ENCODE data around the gene OSBP2.

The OSBP2 gene

GRCh38 chr22:30889268-30889995 lies 194.8 kb downstream of the OSBP2 start:
- Histone ChIP-seq H3K4me3 (ENCODE audit: low read length, poor library complexity, severe bottlenecking) (no peak overlapping the region), H3K36me3 (ENCODE audit: insufficient read depth, low read length) (no peaks in the 10 kb centered on the region), H3K4me1 (ENCODE audit: insufficient read depth, low read length, poor library complexity, severe bottlenecking) (peaks cover 14% of the 10 kb centered on the region), H2AFZ (ENCODE audit: low read length) (no peak overlapping the region), H3K4me2 (ENCODE audit: low read depth, low read length, poor library complexity, severe bottlenecking) (no peak overlapping the region), H3K9me3 (ENCODE audit: insufficient read depth, low read depth, low read length) (no peaks in the 10 kb centered on the region), H3K9me2 (replicated peaks; ENCODE audit: low read depth, low read length) (no peaks in the 10 kb centered on the region), H3K79me2 (ENCODE audit: insufficient read depth, low read length) (no peaks in the 10 kb centered on the region), H3K9ac (ENCODE audit: low read depth, low read length, poor library complexity, severe bottlenecking) (no peak overlapping the region), H4K20me1 (ENCODE audit: insufficient read depth, low read length, poor library complexity, severe bottlenecking) (no peaks in the 10 kb centered on the region), H3K27me3 (ENCODE audit: insufficient read depth, low read length, poor library complexity, severe bottlenecking) (no peaks in the 10 kb centered on the region), H3F3A (ENCODE audit: low read depth) (no peaks in the 10 kb centered on the region)
- TF ChIP-seq CTCF (conservative IDR thresholded peaks at IDR 0.05; ENCODE audit: low read length) (no peak), EZH2phosphoT487 (IDR thresholded peaks at IDR 0.05; ENCODE audit: borderline replicate concordance) (no peak)

GRCh38 chr22:30889996-30890480 lies 195.4 kb downstream of the OSBP2 start:
- no peak overlapping the region for H3K4me3 ChIP-seq (ENCODE audit: low read length, poor library complexity, severe bottlenecking)
- TF ChIP-seq CTCF (conservative IDR thresholded peaks at IDR 0.05; ENCODE audit: low read length) (no peak), EZH2phosphoT487 (IDR thresholded peaks at IDR 0.05; ENCODE audit: borderline replicate concordance) (no peak)
- no peak overlapping the region for H3K9ac ChIP-seq (ENCODE audit: low read depth, low read length, poor library complexity, severe bottlenecking)
- H3K9me3 ChIP-seq (ENCODE audit: insufficient read depth, low read depth, low read length), result no peaks in the 10 kb centered on the region
- H2AFZ ChIP-seq (ENCODE audit: low read length), result no peak overlapping the region
- H3F3A ChIP-seq (ENCODE audit: low read depth), result no peaks in the 10 kb centered on the region
- no peaks in the 10 kb centered on the region for H3K27me3 ChIP-seq (ENCODE audit: insufficient read depth, low read length, poor library complexity, severe bottlenecking)
- H3K9me2 ChIP-seq (replicated peaks; ENCODE audit: low read depth, low read length), result no peaks in the 10 kb centered on the region
- H4K20me1 ChIP-seq (ENCODE audit: insufficient read depth, low read length, poor library complexity, severe bottlenecking), result no peaks in the 10 kb centered on the region
- H3K4me1 ChIP-seq (ENCODE audit: insufficient read depth, low read length, poor library complexity, severe bottlenecking), result peaks cover 19% of the 10 kb centered on the region
- H3K79me2 ChIP-seq (ENCODE audit: insufficient read depth, low read length), result no peaks in the 10 kb centered on the region
- H3K4me2 ChIP-seq (ENCODE audit: low read depth, low read length, poor library complexity, severe bottlenecking), result no peak overlapping the region
- H3K36me3 ChIP-seq (ENCODE audit: insufficient read depth, low read length), result no peaks in the 10 kb centered on the region

- Histone ChIP-seq H4K20me1 (ENCODE audit: insufficient read depth, low read length, poor library complexity, severe bottlenecking) (no peaks in the 10 kb centered on the region), H3K4me1 (ENCODE audit: insufficient read depth, low read length, poor library complexity, severe bottlenecking) (peaks cover 19% of the 10 kb centered on the region), H2AFZ (ENCODE audit: low read length) (no peak overlapping the region), H3K36me3 (ENCODE audit: insufficient read depth, low read length) (no peaks in the 10 kb centered on the region), H3K9ac (ENCODE audit: low read depth, low read length, poor library complexity, severe bottlenecking) (no peak overlapping the region), H3K9me2 (replicated peaks; ENCODE audit: low read depth, low read length) (no peaks in the 10 kb centered on the region), H3K27me3 (ENCODE audit: insufficient read depth, low read length, poor library complexity, severe bottlenecking) (no peaks in the 10 kb centered on the region), H3F3A (ENCODE audit: low read depth) (no peaks in the 10 kb centered on the region), H3K79me2 (ENCODE audit: insufficient read depth, low read length) (no peaks in the 10 kb centered on the region), H3K4me3 (ENCODE audit: low read length, poor library complexity, severe bottlenecking) (no peak overlapping the region), H3K9me3 (ENCODE audit: insufficient read depth, low read depth, low read length) (no peaks in the 10 kb centered on the region), H3K4me2 (ENCODE audit: low read depth, low read length, poor library complexity, severe bottlenecking) (no peak overlapping the region)
- TF ChIP-seq EZH2phosphoT487 (IDR thresholded peaks at IDR 0.05; ENCODE audit: borderline replicate concordance) (no peak), CTCF (conservative IDR thresholded peaks at IDR 0.05; ENCODE audit: low read length) (peak; percentile 82)
Observed at GRCh38 chr22:30890686-30891442, 196.2 kb downstream of the OSBP2 start.

Measured in Loucy (cell line).